Muscle of arm (tissue), 12 donors: Measurements from ENCODE around the gene TMEM147. TPM values are rescaled to one million over a fixed set of nuclear protein-coding genes. Genes with fewer than 3 reads are reported as not detected.

ENCODE experiments used
- polyA plus RNA-seq, 12 donors: library from polyadenylated mRNA; unstranded; fragments of 120-200 nt; gene quantifications; one replicate each; pipeline ENCODE4 v1.2.1, GENCODE V29; 2013; ENCODE audit not compliant: insufficient read length in 12 of 12

Gene TMEM147
- polyA plus RNA-seq, 12 donors: 32.3 to 49.5 (median 40.0) TPM; not detected in 1

Other genes with a start within 250 kb of the TMEM147 start
- gene CD22, start 216.4 kb upstream of the TMEM147 start, polyA plus RNA-seq: 1 to 10 TPM in 3 of 12 donors, under 1 TPM in 7, not detected in 2; 0.34 to 7.6 (median 0.60) TPM
- under 1 TPM in 1 of 12 donors, not detected in 11; 0.12 TPM for gene FFAR1, start 197.7 kb upstream of the TMEM147 start, polyA plus RNA-seq
- under 1 TPM in 5 of 12 donors, not detected in 7; 0.09 to 0.32 (median 0.13) TPM for gene FFAR3, start 187.2 kb upstream of the TMEM147 start, polyA plus RNA-seq
- gene GPR42, start 174.6 kb upstream of the TMEM147 start, polyA plus RNA-seq: under 1 TPM in 1 of 12 donors, not detected in 11; 0.11 TPM
- gene FFAR2, start 97.4 kb upstream of the TMEM147 start, polyA plus RNA-seq: under 1 TPM in 9 of 12 donors, not detected in 3; 0.08 to 0.54 (median 0.26) TPM
- gene KRTDAP, start 55.2 kb upstream of the TMEM147 start, polyA plus RNA-seq: 100 to 1,000 TPM in 2 of 12 donors, 10 to 100 TPM in 1, 1 to 10 TPM in 1, under 1 TPM in 1, not detected in 7; 0.73 to 445 (median 73.3) TPM
- gene DMKN, start 32.0 kb upstream of the TMEM147 start, polyA plus RNA-seq: 100 to 1,000 TPM in 1 of 12 donors, 10 to 100 TPM in 2, 1 to 10 TPM in 4, under 1 TPM in 3, not detected in 2; 0.58 to 181 (median 1.2) TPM
- gene SBSN, start 17.3 kb upstream of the TMEM147 start, polyA plus RNA-seq: 10 to 100 TPM in 2 of 12 donors, 1 to 10 TPM in 1, under 1 TPM in 1, not detected in 8; 0.24 to 26.7 (median 8.1) TPM
- gene GAPDHS, start 12.2 kb upstream of the TMEM147 start, polyA plus RNA-seq: under 1 TPM in 1 of 12 donors, not detected in 11; 0.12 TPM
- gene ATP4A, start 18.0 kb downstream of the TMEM147 start, polyA plus RNA-seq: under 1 TPM in 2 of 12 donors, not detected in 10; 0.21 to 0.26 TPM
- not detected for gene PMIS2, start 40.5 kb downstream of the TMEM147 start, polyA plus RNA-seq
- 10 to 100 TPM in 8 of 12 donors, 1 to 10 TPM in 3, not detected in 1; 8.9 to 23.8 (median 12.7) TPM for gene HAUS5, start 67.1 kb downstream of the TMEM147 start, polyA plus RNA-seq
- 10 to 100 TPM in 11 of 12 donors, not detected in 1; 27.0 to 60.1 (median 36.9) TPM for gene RBM42, start 83.4 kb downstream of the TMEM147 start, polyA plus RNA-seq
- 1 to 10 TPM in 10 of 12 donors, not detected in 2; 1.2 to 4.3 (median 1.9) TPM for gene ETV2, start 96.1 kb downstream of the TMEM147 start, polyA plus RNA-seq
- gene COX6B1, start 102.7 kb downstream of the TMEM147 start, polyA plus RNA-seq: 100 to 1,000 TPM in 11 of 12 donors, not detected in 1; 201 to 382 (median 272) TPM
- 10 to 100 TPM in 2 of 12 donors, 1 to 10 TPM in 1, under 1 TPM in 2, not detected in 7; 0.16 to 31.4 (median 5.6) TPM for gene UPK1A, start 120.9 kb downstream of the TMEM147 start, polyA plus RNA-seq
- under 1 TPM in 7 of 12 donors, not detected in 5; 0.08 to 0.45 (median 0.33) TPM for gene ZBTB32, start 158.9 kb downstream of the TMEM147 start, polyA plus RNA-seq
- 10 to 100 TPM in 11 of 12 donors, not detected in 1; 14.2 to 29.8 (median 19.9) TPM for gene KMT2B, start 172.4 kb downstream of the TMEM147 start, polyA plus RNA-seq
- gene IGFLR1, start 196.8 kb downstream of the TMEM147 start, polyA plus RNA-seq: 1 to 10 TPM in 10 of 12 donors, not detected in 2; 1.7 to 4.0 (median 3.3) TPM
- gene U2AF1L4, start 199.8 kb downstream of the TMEM147 start, polyA plus RNA-seq: 10 to 100 TPM in 11 of 12 donors, not detected in 1; 10.6 to 36.2 (median 13.0) TPM
- 10 to 100 TPM in 11 of 12 donors, not detected in 1; 30.3 to 54.5 (median 37.3) TPM for gene PSENEN, start 200.0 kb downstream of the TMEM147 start, polyA plus RNA-seq
- 10 to 100 TPM in 2 of 12 donors, 1 to 10 TPM in 8, not detected in 2; 5.3 to 11.3 (median 9.5) TPM for gene LIN37, start 202.9 kb downstream of the TMEM147 start, polyA plus RNA-seq
- gene HSPB6, start 211.4 kb downstream of the TMEM147 start, polyA plus RNA-seq: 1,000 to 10,000 TPM in 1 of 12 donors, 100 to 1,000 TPM in 11; 347 to 1,124 (median 629) TPM
- 10 to 100 TPM in 8 of 12 donors, 1 to 10 TPM in 3, not detected in 1; 7.1 to 30.4 (median 13.7) TPM for gene PROSER3, start 212.6 kb downstream of the TMEM147 start, polyA plus RNA-seq
- gene ARHGAP33, start 229.9 kb downstream of the TMEM147 start, polyA plus RNA-seq: 10 to 100 TPM in 11 of 12 donors, not detected in 1; 10.5 to 29.8 (median 15.8) TPM